GM23338 (cell line): ENCODE measurements around the gene SPIRE1. TPM values are rescaled to one million over a fixed set of nuclear protein-coding genes. Genes with fewer than 3 reads are reported as not detected.

ENCODE experiments used
- ATAC-seq: fragments of 200-7000 bp; cut with Tn5 transposase; 3 replicates; pipeline ENCODE4 v1.9.1; 2020
- DNase-seq: peaks from one replicate; pipeline ENCODE4 v3.0.0-alpha.2; 2015; ENCODE audit warnings: low spot score
- H2AFZ ChIP-seq: fragments of 200-600 bp; sonication (generic); 2 replicates; pipeline ENCODE4 v1.8.0; 2016; ENCODE audit warnings: antibody characterized with exemption, mild to moderate bottlenecking, moderate library complexity
- H3F3A ChIP-seq: fragments of 200-600 bp; sonication (generic); replicated peaks from 2 replicates; pipeline ENCODE4 v1.8.0; 2017; ENCODE audit warnings: antibody characterized with exemption, mixed run types, low read depth
- H3K27ac ChIP-seq: fragments of 200-600 bp; sonication (generic); 2 replicates; pipeline ENCODE4 v1.6.1; 2016; ENCODE audit warnings: low read depth
- H3K27me3 ChIP-seq: fragments of 200-600 bp; sonication (generic); 2 replicates; pipeline ENCODE4 v1.8.0; 2016; ENCODE audit warnings: mild to moderate bottlenecking, mixed run types, moderate library complexity; ENCODE audit not compliant: insufficient read depth
- H3K36me3 ChIP-seq: fragments of 200-600 bp; sonication (generic); 2 replicates; pipeline ENCODE4 v1.8.0; 2016; ENCODE audit warnings: mild to moderate bottlenecking; ENCODE audit not compliant: insufficient read depth
- H3K4me1 ChIP-seq: fragments of 200-600 bp; sonication (generic); 2 replicates; pipeline ENCODE4 v1.8.0; 2016; ENCODE audit warnings: mild to moderate bottlenecking, moderate library complexity; ENCODE audit not compliant: insufficient read depth
- H3K4me2 ChIP-seq: fragments of 200-600 bp; sonication (generic); 2 replicates; pipeline ENCODE4 v1.7.1; 2017; ENCODE audit warnings: mixed run types
- H3K4me3 ChIP-seq: fragments of 200-600 bp; sonication (generic); 2 replicates; pipeline ENCODE4 v1.6.1; 2016; ENCODE audit warnings: mixed run types
- H3K79me2 ChIP-seq: fragments of 200-600 bp; sonication (generic); replicated peaks from 2 replicates; pipeline ENCODE4 v1.8.0; 2017; ENCODE audit warnings: mild to moderate bottlenecking; ENCODE audit not compliant: insufficient read depth
- H3K9me2 ChIP-seq: fragments of 200-600 bp; sonication (generic); 2 replicates; pipeline ENCODE4 v1.8.0; 2017; ENCODE audit not compliant: insufficient read depth
- H4K20me1 ChIP-seq: fragments of 200-600 bp; sonication (generic); replicated peaks from 2 replicates; pipeline ENCODE4 v1.8.0; 2017; ENCODE audit warnings: mild to moderate bottlenecking; ENCODE audit not compliant: insufficient read depth
- H3K27ac Mint-ChIP-seq: 2 replicates; pipeline ENCODE4 v1.8.0; 2020; ENCODE audit warnings: inconsistent platforms, mild to moderate bottlenecking, moderate library complexity, mixed read lengths
- H3K27me3 Mint-ChIP-seq: 3 replicates; pipeline ENCODE4 v1.8.0; 2022; ENCODE audit warnings: low read depth, mild to moderate bottlenecking, moderate library complexity, mixed read lengths, inconsistent platforms; ENCODE audit not compliant: insufficient read depth, poor library complexity
- H3K36me3 Mint-ChIP-seq: 3 replicates; pipeline ENCODE4 v1.8.0; 2021; ENCODE audit warnings: low read depth, mild to moderate bottlenecking, inconsistent platforms, moderate library complexity, mixed read lengths
- H3K4me1 Mint-ChIP-seq: 3 replicates; pipeline ENCODE4 v1.8.0; 2020; ENCODE audit warnings: mild to moderate bottlenecking, inconsistent platforms, mixed read lengths
- H3K4me3 Mint-ChIP-seq: 3 replicates; pipeline ENCODE4 v1.8.0; 2021; ENCODE audit warnings: moderate library complexity, mild to moderate bottlenecking, inconsistent platforms, mixed read lengths
- H3K9me3 Mint-ChIP-seq: 3 replicates; pipeline ENCODE4 v1.8.0; 2020; ENCODE audit warnings: moderate library complexity, mild to moderate bottlenecking, inconsistent platforms, mixed read lengths
- CREB1 ChIP-seq: fragments of 250-450 bp; sonication (Bioruptor Pico); IDR thresholded peaks from 2 replicates; pipeline ENCODE4 v1.5.0; 2020; ENCODE audit warnings: low read depth, mild to moderate bottlenecking, moderate library complexity
- ETS1 ChIP-seq: IDR thresholded peaks from 2 replicates; pipeline ENCODE4 v1.6.1; 2016; ENCODE audit warnings: antibody characterized with exemption
- EZH2phosphoT487 ChIP-seq: fragments of 200-600 bp; sonication (generic); IDR thresholded peaks from one replicate; pipeline ENCODE4 v1.8.1; 2018; ENCODE audit warnings: antibody characterized with exemption; ENCODE audit not compliant: unreplicated experiment
- JUNB ChIP-seq: IDR thresholded peaks from one replicate; pipeline ENCODE4 v1.6.1; 2016; ENCODE audit warnings: antibody characterized with exemption; ENCODE audit not compliant: unreplicated experiment
- NANOG ChIP-seq: IDR thresholded peaks from 2 replicates; pipeline ENCODE4 v1.6.1; 2016; ENCODE audit warnings: antibody characterized with exemption, borderline replicate concordance
- POLR2AphosphoS5 ChIP-seq: IDR thresholded peaks from 2 replicates; pipeline ENCODE4 v1.6.1; 2016; ENCODE audit warnings: antibody characterized with exemption, low read depth
- STAT1 ChIP-seq: IDR thresholded peaks from one replicate; pipeline ENCODE4 v1.6.1; 2016; ENCODE audit warnings: antibody characterized with exemption; ENCODE audit not compliant: unreplicated experiment
- ZNF114 ChIP-seq: fragments of 250-450 bp; sonication (Bioruptor Pico); IDR thresholded peaks from 2 replicates; pipeline ENCODE4 v1.5.0; 2020; ENCODE audit warnings: mild to moderate bottlenecking, moderate library complexity
- ZNF331 ChIP-seq: fragments of 250-450 bp; sonication (Bioruptor Pico); IDR thresholded peaks from 2 replicates; pipeline ENCODE4 v1.5.0; 2020; ENCODE audit warnings: low read depth, mild to moderate bottlenecking, moderate library complexity
- ZNF462 ChIP-seq: fragments of 250-450 bp; sonication (Bioruptor Pico); IDR thresholded peaks from 2 replicates; pipeline ENCODE4 v1.5.0; 2020; ENCODE audit warnings: mild to moderate bottlenecking, moderate library complexity
- polyA plus RNA-seq: library from polyadenylated mRNA; unstranded; fragments of >200 nt; fragmentation: Nextera tagmentation; extraction: Ambion mirVana; gene quantifications from 2 replicates; pipeline ENCODE4 v1.2.1, GENCODE V29; 2016
- total RNA-seq: library from RNA; depleted of rRNA; stranded (reverse); fragments of >200 nt; shearing (Covaris generic); gene quantifications from 2 replicates; pipeline ENCODE4 v1.2.3, GENCODE V29; 2014

SPIRE1 gene
- total and polyA plus RNA-seq, 2 experiments from 2014 or later = 2.9 to 15.5 TPM

- TF ChIP-seq ZNF462 (no peak), ZNF331 (CRISPR knock-in tag) (no peak), ETS1 (no peak), POLR2AphosphoS5 (no peak), STAT1 (no peak), CREB1 (CRISPR knock-in tag) (no peak), NANOG (no peak), ZNF114 (CRISPR knock-in tag) (no peak), EZH2phosphoT487 (no peak), JUNB (no peak)
Measured at GRCh38 chr18:12571630-12572029, 86.3 kb downstream of the SPIRE1 start (continued).

GRCh38 chr18:12569791-12570190, 88.1 kb downstream of the SPIRE1 start:
- Mint-ChIP-seq H3K9me3 (no peaks in the 10 kb centered on the region; the same call in 2 of the 3 replicates), H3K27ac (no peak overlapping the region), H3K36me3 (no peaks in the 10 kb centered on the region), H3K4me3 (no peak overlapping the region), H3K4me1 (no peaks in the 10 kb centered on the region; the same call in 1 of the 3 replicates), H3K27me3 (peaks cover 2% of the 10 kb centered on the region)
- Histone ChIP-seq H3K79me2 (no peaks in the 10 kb centered on the region), H3K9me2 (no peaks in the 10 kb centered on the region), H3K4me1 (no peaks in the 10 kb centered on the region), H4K20me1 (no peaks in the 10 kb centered on the region; the same call in 1 of the 2 replicates), H3K4me2 (no peak overlapping the region), H3K36me3 (no peaks in the 10 kb centered on the region), H2AFZ (no peak overlapping the region), H3K4me3 (no peak overlapping the region), H3K27ac (no peak overlapping the region), H3K27me3 (no peaks in the 10 kb centered on the region), H3F3A (no peaks in the 10 kb centered on the region)
- ATAC-seq (no peak), DNase-seq (no peak)
- no peak for TF ChIP-seq ZNF462
